ENCODE results near the gene PLGLB2.
"Not testable (repeated sequence)": the region's sequence is repeated elsewhere in the genome, so short reads cannot be mapped to it uniquely, and the experiment has no call there.

- not testable (repeated sequence) for TF ChIP-seq CTCF, POLR2A (IDR thresholded peaks at IDR 0.05)
Measured at GRCh38 chr2:87708368-87708767, 39.5 kb upstream of the PLGLB2 start.
